AG20443 (cell line): ENCODE measurements around the gene ATP8A1.

Experiments
- DNase-seq: peaks from one replicate; pipeline ENCODE4 v3.0.0; 2012; ENCODE audit warnings: low spot score, mixed read lengths

The ATP8A1 gene

GRCh38 chr4:42568610-42569207 is 88.2 kb downstream of the ATP8A1 start:
- peak; percentile 62 for DNase-seq

GRCh38 chr4:42566835-42567234 is 90.1 kb downstream of the ATP8A1 start:
- no peak for DNase-seq

- no peak for DNase-seq
These were observed 94.9 kb downstream of the ATP8A1 start for GRCh38 chr4:42562016-42562415.

DNA sequence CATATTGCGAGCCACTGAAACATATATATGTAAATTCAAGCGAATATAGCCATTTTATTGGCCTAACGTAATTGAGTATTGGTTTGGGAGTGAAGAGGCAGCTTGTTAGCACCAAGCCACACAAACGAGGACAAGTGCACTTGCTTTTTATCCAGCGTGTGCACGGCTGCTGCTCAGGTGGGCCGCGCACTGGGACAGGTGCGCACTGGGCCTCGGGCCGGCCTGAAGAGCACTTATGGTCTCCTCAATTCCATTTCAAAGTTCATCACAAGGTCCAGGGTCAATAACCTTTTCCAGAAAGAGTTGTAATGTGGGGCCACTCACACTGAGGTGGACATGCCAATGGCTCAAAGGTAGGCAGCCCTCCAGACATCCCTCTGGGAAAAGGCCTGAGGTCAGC is 95.9 kb downstream of the ATP8A1 start:
- no peak for DNase-seq

DNA sequence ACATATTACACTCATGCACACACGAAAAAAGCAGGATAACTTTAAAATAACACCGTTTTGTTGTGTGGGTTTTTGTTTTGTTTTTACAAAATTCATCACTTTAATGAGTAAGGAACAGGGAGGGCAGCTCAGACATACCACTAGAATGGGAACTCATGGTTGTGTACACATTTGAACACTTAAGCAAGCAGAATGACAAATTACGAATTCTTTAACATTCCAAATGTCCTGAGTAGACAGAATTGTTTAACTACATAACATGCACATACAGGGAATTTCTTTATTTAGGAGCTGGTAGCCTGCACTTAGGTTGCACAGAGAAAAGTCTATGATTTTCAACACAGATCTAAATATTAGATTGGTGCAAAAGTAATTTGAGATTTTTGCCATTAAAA is 96.4 kb downstream of the ATP8A1 start:
- no peak for DNase-seq

DNA sequence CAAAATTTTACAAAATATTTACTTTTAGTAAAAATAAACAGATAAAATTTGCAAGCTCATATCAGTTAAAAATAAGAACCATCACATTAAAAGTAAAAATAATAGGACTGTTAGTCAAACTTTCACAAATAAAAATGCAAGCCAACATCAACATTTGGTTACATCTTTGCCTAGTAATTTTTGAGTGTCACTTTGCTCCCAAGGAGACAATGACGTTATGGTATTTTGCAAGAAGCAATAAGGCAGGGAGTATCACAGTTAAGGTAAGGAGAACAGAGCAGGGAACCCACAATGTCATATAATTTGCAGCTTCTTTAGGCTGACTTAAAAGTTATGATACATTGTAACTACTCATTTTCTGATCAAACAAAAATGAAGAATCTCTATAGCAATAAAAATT is 98.7 kb downstream of the ATP8A1 start:
- no peak for DNase-seq

DNA sequence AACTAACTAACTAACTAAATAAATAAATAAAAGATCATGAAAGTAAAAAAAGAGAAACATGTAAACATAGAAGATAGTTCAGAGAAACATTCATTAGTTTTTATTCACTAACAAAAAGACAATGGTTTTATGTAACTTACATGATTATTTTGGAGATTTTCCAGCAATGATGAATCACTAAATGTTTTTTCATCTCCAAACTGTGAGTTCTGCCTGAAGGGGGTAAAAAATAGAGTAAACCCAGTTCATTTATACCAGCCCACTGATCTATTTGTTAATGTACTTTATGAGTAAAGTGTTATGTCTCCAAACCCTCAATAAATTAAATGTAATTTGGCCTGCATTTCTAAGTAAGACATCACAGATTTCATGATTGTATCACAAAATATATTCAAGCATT is 101.1 kb downstream of the ATP8A1 start:
- DNase-seq, result no peak

DNA sequence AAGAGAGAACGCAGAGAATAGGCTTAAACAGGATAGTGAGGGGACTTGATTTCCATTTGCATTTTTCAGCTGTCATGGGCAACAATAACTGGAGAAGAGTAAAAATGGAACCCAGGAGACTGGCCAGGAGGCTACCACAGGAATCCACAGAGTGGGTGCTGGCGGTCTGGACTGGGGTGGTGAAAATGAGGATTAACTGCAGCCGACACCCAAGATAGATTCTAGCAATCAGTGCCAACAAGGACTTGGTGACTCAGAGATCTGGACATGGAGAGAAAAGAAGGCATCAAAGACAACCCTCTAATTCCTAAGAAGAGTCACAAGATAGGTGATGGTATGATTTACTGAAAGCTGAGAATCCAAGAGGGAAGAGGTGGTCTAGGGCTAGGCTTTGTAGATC is 102.8 kb downstream of the ATP8A1 start:
- no peak for DNase-seq

DNA sequence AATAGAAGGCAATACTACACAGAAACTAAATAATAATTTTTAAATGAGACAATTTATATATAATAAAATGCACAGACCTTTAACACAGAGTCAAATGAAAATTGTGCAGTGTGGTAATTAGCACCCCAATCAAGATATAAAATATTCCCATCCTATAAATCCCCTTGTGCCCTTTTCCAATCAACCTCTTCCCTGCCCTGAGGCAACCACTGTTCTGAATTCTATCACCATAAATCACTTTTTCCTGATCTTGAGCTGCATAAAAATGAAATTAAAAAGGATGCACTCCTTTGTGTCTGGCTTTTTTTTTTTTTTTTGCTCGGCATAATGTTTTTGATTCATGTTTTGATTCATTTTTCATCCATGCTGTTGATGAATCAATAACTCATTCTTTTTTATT is 107.0 kb downstream of the ATP8A1 start:
- no peak for DNase-seq

GRCh38 chr4:42547805-42548204 is 109.1 kb downstream of the ATP8A1 start:
- no peak for DNase-seq

DNA sequence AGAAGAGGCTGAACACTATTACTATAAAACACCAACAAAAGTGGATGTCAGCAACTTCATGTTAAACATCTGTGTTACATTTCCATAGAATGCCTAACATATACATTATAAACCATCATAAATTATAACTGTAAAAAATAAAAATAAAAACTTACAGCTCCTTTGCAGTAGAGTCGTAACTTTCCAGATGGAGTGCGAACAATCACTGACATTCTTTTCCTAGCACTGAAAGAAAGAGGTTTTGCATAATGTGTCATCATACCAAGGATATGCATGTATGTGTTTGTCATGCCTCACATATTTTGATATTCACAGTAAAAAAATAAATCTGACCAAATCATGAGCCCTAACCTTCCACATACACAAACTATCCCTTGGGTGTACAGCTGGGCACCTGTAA is 113.1 kb downstream of the ATP8A1 start:
- DNase-seq, result no peak

DNA sequence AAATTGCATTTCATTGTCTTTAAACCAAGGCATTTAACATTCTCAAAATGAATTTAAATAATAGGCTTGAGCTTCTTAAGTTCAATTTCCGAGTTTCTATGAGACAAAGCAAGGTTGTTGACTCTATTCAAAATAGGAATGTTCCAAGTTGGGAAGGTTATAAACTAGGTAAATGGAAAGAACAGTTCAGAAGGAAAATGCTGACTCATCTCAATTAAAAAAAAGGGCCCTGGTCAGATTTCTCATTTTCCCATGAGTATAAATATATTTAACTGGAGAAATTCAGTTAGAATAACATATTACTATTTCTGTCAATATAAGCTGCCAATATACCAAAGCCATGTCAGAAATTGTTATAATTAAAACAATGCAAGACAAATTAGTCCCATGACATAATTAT is 113.8 kb downstream of the ATP8A1 start:
- no peak for DNase-seq

GRCh38 chr4:42541647-42542046 is 115.3 kb downstream of the ATP8A1 start:
- DNase-seq, result no peak

- no peak for DNase-seq
These were observed 123.9 kb downstream of the ATP8A1 start for GRCh38 chr4:42533042-42533441.

GRCh38 chr4:42531341-42532030 is 125.4 kb downstream of the ATP8A1 start:
- no peak for DNase-seq

DNA sequence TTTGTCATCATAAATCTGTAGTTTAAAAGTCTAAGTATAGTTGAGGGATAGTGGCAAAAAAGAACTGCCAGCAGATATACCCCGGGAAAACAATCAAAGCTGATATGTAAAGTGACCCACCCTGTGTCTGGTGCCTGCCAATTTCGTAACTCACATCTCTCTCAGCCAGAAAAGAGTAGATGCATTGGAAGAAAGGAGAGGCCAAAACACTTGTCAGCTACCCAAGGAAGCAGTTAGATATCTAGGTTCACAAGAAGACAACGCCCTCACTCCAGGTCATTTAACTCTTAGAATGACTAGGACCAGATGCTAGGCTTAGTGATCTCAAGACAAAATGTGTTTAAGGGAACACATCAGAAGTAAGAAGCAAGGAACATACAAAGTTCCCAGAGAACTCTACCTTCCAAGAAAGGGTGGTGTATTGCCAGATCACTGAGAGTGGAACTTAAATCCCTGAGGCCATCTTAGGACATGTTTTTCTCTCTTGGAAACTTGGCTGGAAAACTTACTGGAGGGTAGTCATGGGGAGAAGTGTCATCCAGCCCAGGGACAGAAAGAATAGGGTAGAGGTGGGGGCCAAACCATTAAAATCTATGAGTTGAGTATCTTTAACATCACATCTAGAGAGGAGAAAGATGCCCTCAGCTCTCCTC is 133.7 kb downstream of the ATP8A1 start:
- DNase-seq, result no peak

GRCh38 chr4:42519803-42520417 is 137.0 kb downstream of the ATP8A1 start:
- peak; percentile 43 for DNase-seq

DNA sequence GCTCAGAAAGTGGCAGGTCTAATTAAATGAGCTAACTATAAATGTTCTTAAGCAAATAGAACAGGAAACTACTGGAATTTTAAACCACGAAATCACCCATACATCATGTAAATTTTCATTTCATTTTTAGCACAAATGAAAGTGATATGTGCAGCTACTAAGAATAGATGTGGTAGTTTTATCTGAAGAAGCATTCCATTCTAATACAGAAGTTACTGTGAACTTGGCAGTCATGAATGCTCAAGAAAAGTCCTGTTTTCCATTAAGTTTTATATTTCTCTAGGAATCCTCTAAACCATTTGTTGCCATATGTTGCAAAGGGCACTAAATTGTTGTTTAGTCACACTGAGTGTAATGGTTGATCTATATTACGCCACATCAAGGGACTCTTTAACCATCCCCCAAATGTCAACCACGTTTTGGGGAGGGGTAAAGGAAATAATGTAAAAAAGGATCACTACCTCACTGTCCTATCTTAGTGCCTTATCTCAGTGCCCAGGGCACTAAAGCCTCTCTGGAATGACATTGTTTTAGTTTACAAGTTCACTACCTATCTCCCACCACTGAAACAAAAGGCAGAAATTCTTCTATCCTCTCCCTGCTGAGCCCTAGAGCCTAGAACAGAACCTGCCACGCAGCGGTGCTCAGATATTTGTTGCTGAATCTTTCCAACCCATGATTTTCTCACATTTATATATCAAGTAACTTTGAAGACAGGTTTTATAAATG is 141.6 kb downstream of the ATP8A1 start:
- peak; percentile 7 for DNase-seq

DNA sequence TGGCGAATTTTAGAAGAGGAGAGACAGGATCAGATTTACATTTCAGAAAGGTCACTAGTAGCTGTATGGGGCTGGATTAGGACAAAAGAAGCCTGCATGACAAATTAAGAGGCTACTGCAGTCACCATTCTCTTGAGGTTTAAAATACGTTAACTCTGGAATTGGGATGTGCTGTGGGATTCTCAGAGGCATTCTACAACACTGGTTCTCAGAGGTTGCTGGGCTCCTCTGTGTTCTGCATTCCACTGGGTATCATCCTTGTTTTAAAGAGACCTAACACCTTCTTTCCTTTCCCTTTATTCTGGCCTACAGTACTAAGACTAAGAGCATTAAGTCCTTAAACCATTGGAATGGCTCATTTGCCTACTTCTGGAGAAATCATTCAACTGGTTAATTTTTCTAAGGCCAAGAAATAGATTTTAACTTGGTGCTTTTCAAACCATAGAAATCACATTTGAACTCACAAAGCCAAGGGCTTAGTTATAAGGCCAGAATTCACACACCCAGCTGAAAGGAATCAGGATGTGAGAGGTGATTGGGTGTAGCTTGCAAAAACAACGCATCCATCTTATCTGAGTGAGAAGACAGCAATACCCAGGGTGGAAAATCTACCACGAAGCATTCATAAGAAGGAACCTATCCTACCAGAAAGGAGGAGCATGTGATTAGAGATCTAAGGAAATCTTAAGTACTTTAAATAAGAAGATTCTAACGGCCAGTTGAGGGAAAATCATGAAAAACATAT is 143.0 kb downstream of the ATP8A1 start:
- DNase-seq, result no peak

DNA sequence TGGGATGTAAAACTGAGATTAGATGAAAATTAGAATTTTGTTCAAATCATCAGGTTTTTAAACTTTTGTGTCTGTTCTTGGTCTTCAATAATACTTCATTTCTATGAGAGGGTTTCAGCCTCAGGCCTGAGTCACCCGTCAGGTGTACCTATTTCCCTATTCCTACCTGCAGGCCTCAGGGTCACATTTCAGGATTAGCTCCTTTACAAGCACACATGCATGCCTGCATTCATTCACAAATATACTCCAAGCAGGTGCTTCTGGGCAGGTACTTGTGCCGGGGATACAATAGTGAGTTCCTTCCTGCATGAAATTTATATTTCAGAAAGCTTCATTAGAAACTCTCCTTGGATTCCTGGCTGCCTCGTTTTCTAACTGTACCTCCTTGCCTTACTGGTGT is 144.7 kb downstream of the ATP8A1 start:
- DNase-seq, result no peak

GRCh38 chr4:42510225-42510624 is 146.7 kb downstream of the ATP8A1 start:
- DNase-seq, result no peak
